ENCODE measurements around the gene STX19. TPM values are rescaled to one million over a fixed set of nuclear protein-coding genes. Genes with fewer than 3 reads are reported as not detected.

The STX19 gene
- total and polyA plus RNA-seq, 2 experiments from 2014 or later: 0.29 TPM; not detected in 1

- TF ChIP-seq ETS1 (IDR thresholded peaks at IDR 0.05) (no peak), CTCF (conservative IDR thresholded peaks at IDR 0.05; ENCODE audit: low read depth in 2 of 2) (no peak), ZNF114 (CRISPR knock-in tag; IDR thresholded peaks at IDR 0.05) (no peak), EZH2phosphoT487 (IDR thresholded peaks at IDR 0.05; ENCODE audit: unreplicated experiment) (no peak), STAT1 (IDR thresholded peaks at IDR 0.05; ENCODE audit: unreplicated experiment) (no peak)
Measured at GRCh38 chr3:94065819-94066480, 37.6 kb upstream of the STX19 start (continued).

GRCh38 chr3:94065122-94065521 lies 36.7 kb upstream of the STX19 start:
- Histone ChIP-seq H3F3A (replicated peaks; ENCODE audit: low read depth) (no peaks in the 10 kb centered on the region), H3K27me3 (ENCODE audit: insufficient read depth) (no peaks in the 10 kb centered on the region), H3K36me3 (ENCODE audit: insufficient read depth) (no peaks in the 10 kb centered on the region), H3K79me2 (replicated peaks; ENCODE audit: insufficient read depth) (peaks cover 10% of the 10 kb centered on the region; the same call in 1 of the 2 replicates), H2AFZ (no peak overlapping the region), H3K4me3 (no peak overlapping the region), H3K4me2 (no peak overlapping the region), H4K20me1 (replicated peaks; ENCODE audit: insufficient read depth) (no peaks in the 10 kb centered on the region), H3K27ac (ENCODE audit: low read depth) (no peak overlapping the region), H3K9me2 (ENCODE audit: insufficient read depth) (no peaks in the 10 kb centered on the region), H3K4me1 (ENCODE audit: insufficient read depth) (no peaks in the 10 kb centered on the region)
- Mint-ChIP-seq H3K4me1 (peaks cover 2% of the 10 kb centered on the region; the same call in 1 of the 3 replicates), H3K4me3 (no peak overlapping the region), H3K27me3 (ENCODE audit: insufficient read depth, low read depth, poor library complexity) (peaks cover 6% of the 10 kb centered on the region), H3K27ac (no peak overlapping the region), H3K9me3 (no peaks in the 10 kb centered on the region; the same call in 2 of the 3 replicates), H3K36me3 (ENCODE audit: low read depth) (peaks cover 8% of the 10 kb centered on the region)
- DNase-seq (ENCODE audit: low spot score): no peak
- ATAC-seq: no peak
- no peak for TF ChIP-seq ZNF114 (CRISPR knock-in tag; IDR thresholded peaks at IDR 0.05)
- no peak for TF ChIP-seq NANOG (IDR thresholded peaks at IDR 0.05; ENCODE audit: borderline replicate concordance)
- no peak for TF ChIP-seq CTCF (conservative IDR thresholded peaks at IDR 0.05; ENCODE audit: low read depth in 2 of 2)
- no peak for TF ChIP-seq ZNF462 (CRISPR knock-in tag; IDR thresholded peaks at IDR 0.05)
- TF ChIP-seq ZNF331 (CRISPR knock-in tag; IDR thresholded peaks at IDR 0.05; ENCODE audit: low read depth): no peak
- no peak for TF ChIP-seq POLR2AphosphoS5 (IDR thresholded peaks at IDR 0.05; ENCODE audit: low read depth)
- TF ChIP-seq JUNB (IDR thresholded peaks at IDR 0.05; ENCODE audit: unreplicated experiment): no peak
- TF ChIP-seq CREB1 (CRISPR knock-in tag; IDR thresholded peaks at IDR 0.05; ENCODE audit: low read depth): no peak
- no peak for TF ChIP-seq STAT1 (IDR thresholded peaks at IDR 0.05; ENCODE audit: unreplicated experiment)
- TF ChIP-seq EZH2 (IDR thresholded peaks at IDR 0.05; ENCODE audit: low read depth, unreplicated experiment): no peak
- no peak for TF ChIP-seq ETS1 (IDR thresholded peaks at IDR 0.05)
